Measurements from ENCODE around the gene EPHA8.

DNA sequence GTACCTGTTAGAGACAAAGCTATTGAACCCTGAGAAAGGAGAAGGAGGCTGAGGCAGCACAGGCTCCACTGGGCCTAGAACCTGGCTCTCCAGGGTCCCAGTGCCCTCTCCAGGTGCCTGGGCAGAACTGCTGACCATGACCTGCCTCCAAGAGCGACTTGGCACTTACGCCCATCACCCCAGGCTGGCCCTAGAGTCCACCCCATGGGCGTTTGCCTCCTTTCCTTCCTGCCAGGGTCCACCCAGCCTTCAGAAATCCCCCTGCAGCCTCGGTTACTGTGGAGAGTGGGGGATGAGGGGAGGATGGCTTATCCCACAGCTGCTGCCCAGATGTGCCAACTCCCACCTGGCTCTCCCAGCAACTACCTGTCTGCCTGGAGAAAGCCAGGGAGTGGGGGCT, 58.5 kb downstream of the EPHA8 start:
- TF ChIP-seq, protein P1, sequence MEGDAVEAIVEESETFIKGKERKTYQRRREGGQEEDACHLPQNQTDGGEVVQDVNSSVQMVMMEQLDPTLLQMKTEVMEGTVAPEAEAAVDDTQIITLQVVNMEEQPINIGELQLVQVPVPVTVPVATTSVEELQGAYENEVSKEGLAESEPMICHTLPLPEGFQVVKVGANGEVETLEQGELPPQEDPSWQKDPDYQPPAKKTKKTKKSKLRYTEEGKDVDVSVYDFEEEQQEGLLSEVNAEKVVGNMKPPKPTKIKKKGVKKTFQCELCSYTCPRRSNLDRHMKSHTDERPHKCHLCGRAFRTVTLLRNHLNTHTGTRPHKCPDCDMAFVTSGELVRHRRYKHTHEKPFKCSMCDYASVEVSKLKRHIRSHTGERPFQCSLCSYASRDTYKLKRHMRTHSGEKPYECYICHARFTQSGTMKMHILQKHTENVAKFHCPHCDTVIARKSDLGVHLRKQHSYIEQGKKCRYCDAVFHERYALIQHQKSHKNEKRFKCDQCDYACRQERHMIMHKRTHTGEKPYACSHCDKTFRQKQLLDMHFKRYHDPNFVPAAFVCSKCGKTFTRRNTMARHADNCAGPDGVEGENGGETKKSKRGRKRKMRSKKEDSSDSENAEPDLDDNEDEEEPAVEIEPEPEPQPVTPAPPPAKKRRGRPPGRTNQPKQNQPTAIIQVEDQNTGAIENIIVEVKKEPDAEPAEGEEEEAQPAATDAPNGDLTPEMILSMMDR (conservative IDR thresholded peaks at IDR 0.05) = no peak
- no peak for TF ChIP-seq ZFX (IDR thresholded peaks at IDR 0.05)

All from C4-2B (cell line).